Body of pancreas (tissue), 4 donors: ENCODE data around the gene SLC41A1. TPM values are rescaled to one million over a fixed set of nuclear protein-coding genes. Genes with fewer than 3 reads are reported as not detected.

Experiments
- ATAC-seq: fragments of 150-250 bp; one replicate; pipeline ENCODE4 v1.9.1; 2016
- DNase-seq, 4 donors: peaks; one replicate each; pipeline ENCODE4 v3.0.0-alpha.2; 2019
- H3K27ac ChIP-seq, 4 donors: fragments of 200-600 bp; sonication (generic); 1 replicate in 3 of 4; 2 replicates in 1 of 4; pipeline versions ENCODE4 v1.5.1 to v1.6.1; 2016 to 2019; ENCODE audit warnings: mild to moderate bottlenecking in 1 of 4, mixed read lengths in 1 of 4, moderate library complexity in 1 of 4
- H3K27me3 ChIP-seq, 2 donors: fragments of 200-600 bp; sonication (generic); one replicate each; pipeline ENCODE4 v1.6.0; 2016; ENCODE audit warnings: mild to moderate bottlenecking in 1 of 2
- H3K36me3 ChIP-seq, 2 donors: fragments of 200-600 bp; sonication (generic); replicated peaks in 1 of 2; 2 replicates each; pipeline ENCODE4 v1.5.1; 2016; ENCODE audit warnings: low read depth in 2 of 2; ENCODE audit not compliant: insufficient read depth in 1 of 2
- H3K4me1 ChIP-seq: fragments of 200-600 bp; sonication (generic); one replicate; pipeline ENCODE4 v1.6.0; 2016
- H3K4me3 ChIP-seq, 2 donors: fragments of 200-600 bp; sonication (generic); 1 replicate in 1 of 2; 2 replicates in 1 of 2; pipeline ENCODE4 v1.5.1; 2016 to 2019
- H3K9me3 ChIP-seq, 3 donors: fragments of 200-600 bp; sonication (generic); 1 replicate in 2 of 3; 2 replicates in 1 of 3; pipeline ENCODE4 v1.5.1; 2016
- POLR2A ChIP-seq, 3 donors: fragments of 450-650 bp; IDR thresholded peaks; one replicate each; pipeline ENCODE4 v1.6.1; 2016; ENCODE audit warnings: antibody characterized with exemption in 3 of 3, mild to moderate bottlenecking in 2 of 3
- WGBS, 2 donors: methylation state at CpG; one replicate each; pipeline ENCODE4 v1.1.5; 2017; 5-methylcytosine and 5-hydroxymethylcytosine counted together
- intact Hi-C: fragments of 100-400 bp; cut with DNase I; formaldehyde crosslinking; loops from one replicate; pipeline ENCODE4 v1.15.1; 2023
- total RNA-seq, 2 donors: library from RNA; depleted of rRNA; stranded (reverse); fragments of >200 nt; gene quantifications; one replicate each; pipeline ENCODE4 v1.1.0, GENCODE V29; 2016
- TF ChIP-seq, protein P1 (sequence below), 7 experiments: fragments of 450-650 bp in 4 of 7; fragments of 200-600 bp in 3 of 7; sonication (generic) in 3 of 7; IDR thresholded peaks; one replicate each; pipeline ENCODE4 v1.5.1; 2016 to 2019; ENCODE audit warnings: antibody characterized with exemption in 7 of 7

The SLC41A1 gene
- total RNA-seq, 2 donors from 2014 or later: 36.9 to 41.8 TPM

DNA sequence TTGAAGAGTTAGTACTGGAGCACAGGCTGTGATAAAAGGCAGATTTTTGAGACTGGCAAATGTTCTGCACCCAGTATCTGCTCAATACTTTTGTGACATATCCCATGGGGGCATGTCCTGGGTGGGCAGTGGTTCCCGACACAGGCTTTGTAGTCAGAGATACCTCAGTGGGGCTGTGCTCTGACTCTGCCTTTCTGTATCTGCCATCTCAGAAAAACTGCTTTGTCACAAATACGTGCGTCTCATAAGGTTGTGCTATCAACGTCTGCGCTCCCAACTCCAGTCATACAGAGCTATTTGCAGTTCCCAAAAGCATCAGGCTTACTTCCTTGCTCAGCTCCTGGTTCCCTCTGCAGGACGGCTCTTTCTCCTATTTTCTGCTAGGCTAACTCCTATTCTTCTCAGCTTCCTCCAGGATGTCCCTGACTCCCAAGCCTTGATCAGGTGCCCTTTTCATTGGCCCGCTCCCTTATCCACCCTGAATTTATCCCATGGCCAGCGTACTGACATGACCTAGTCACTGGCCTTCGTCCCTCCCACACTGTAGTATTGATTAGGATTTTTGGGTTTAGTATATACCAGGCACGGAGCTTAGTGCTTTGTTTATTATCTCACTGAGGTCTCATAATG is 25.6 kb downstream of the SLC41A1 start:
- intact Hi-C loops: no loop called here
- Histone ChIP-seq H3K9me3 (no peaks in the 10 kb centered on the region), H3K36me3 (peaks cover 5 to 7% of the 10 kb centered on the region in 2 donors), H3K4me3 (no peak overlapping the region), H3K27me3 (no peaks in the 10 kb centered on the region), H3K27ac (no peak overlapping the region), H3K4me1 (no peaks in the 10 kb centered on the region)
- no peak for ATAC-seq
- TF ChIP-seq, protein P1, sequence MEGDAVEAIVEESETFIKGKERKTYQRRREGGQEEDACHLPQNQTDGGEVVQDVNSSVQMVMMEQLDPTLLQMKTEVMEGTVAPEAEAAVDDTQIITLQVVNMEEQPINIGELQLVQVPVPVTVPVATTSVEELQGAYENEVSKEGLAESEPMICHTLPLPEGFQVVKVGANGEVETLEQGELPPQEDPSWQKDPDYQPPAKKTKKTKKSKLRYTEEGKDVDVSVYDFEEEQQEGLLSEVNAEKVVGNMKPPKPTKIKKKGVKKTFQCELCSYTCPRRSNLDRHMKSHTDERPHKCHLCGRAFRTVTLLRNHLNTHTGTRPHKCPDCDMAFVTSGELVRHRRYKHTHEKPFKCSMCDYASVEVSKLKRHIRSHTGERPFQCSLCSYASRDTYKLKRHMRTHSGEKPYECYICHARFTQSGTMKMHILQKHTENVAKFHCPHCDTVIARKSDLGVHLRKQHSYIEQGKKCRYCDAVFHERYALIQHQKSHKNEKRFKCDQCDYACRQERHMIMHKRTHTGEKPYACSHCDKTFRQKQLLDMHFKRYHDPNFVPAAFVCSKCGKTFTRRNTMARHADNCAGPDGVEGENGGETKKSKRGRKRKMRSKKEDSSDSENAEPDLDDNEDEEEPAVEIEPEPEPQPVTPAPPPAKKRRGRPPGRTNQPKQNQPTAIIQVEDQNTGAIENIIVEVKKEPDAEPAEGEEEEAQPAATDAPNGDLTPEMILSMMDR (IDR thresholded peaks at IDR 0.05): no peak
- TF ChIP-seq POLR2A (IDR thresholded peaks at IDR 0.05): no peak
- WGBS, 2 donors: 61 to 68% methylated on average over 10 of the region's 10 CpGs
- DNase-seq: no peak

- DNase-seq (no peak), ATAC-seq (no peak)
- Histone ChIP-seq H3K9me3 (no peaks in the 10 kb centered on the region), H3K4me1 (no peaks in the 10 kb centered on the region), H3K4me3 (no peak overlapping the region), H3K27me3 (no peaks in the 10 kb centered on the region), H3K36me3 (peaks cover 4 to 5% of the 10 kb centered on the region in 2 donors), H3K27ac (no peak overlapping the region)
- TF ChIP-seq, protein P1 (IDR thresholded peaks at IDR 0.05): no peak
- no peak for TF ChIP-seq POLR2A (IDR thresholded peaks at IDR 0.05)
- 62% methylated on average over 4 of the region's 4 CpGs for WGBS, 2 donors
- intact Hi-C loops: no loop called here
Observed at GRCh38 chr1:205786601-205787000, 26.4 kb downstream of the SLC41A1 start.

DNA sequence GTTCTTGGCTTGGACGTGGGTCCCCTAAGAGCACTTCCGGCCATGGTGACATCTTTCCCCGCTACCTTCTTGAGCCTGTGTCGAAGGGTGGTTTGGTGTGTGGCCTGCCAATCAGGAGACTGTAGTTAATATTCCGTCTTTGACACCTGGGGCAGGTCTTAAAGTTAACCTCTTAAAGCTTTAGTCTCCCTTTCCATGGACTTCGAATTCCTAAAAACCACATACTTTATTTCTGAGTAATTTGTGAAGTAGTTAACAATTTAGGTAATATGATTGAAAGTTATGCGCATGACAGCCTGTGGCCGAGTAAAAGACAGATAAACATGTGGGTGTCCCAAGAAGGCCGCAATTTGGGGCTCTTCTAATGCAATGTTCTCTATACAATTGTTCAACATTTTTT is 27.6 kb downstream of the SLC41A1 start:
- intact Hi-C loops: no loop called here
- 75 to 76% methylated on average over 9 of the region's 9 CpGs for WGBS, 2 donors
- no peaks in the 10 kb centered on the region for H3K27me3 ChIP-seq
- no peak for DNase-seq
- no peak for ATAC-seq
- H3K4me1 ChIP-seq: no peaks in the 10 kb centered on the region
- H3K9me3 ChIP-seq: no peaks in the 10 kb centered on the region
- TF ChIP-seq, protein P1 (IDR thresholded peaks at IDR 0.05): no peak
- no peak for TF ChIP-seq POLR2A (IDR thresholded peaks at IDR 0.05)
- peaks cover 0 to 2% of the 10 kb centered on the region in 2 donors for H3K36me3 ChIP-seq
- H3K4me3 ChIP-seq: no peak overlapping the region
- H3K27ac ChIP-seq: no peak overlapping the region

GRCh38 chr1:205783904-205784303 is 29.1 kb downstream of the SLC41A1 start:
- WGBS, 2 donors: 75 to 89% methylated on average over 4 of the region's 4 CpGs
- no peaks in the 10 kb centered on the region for H3K27me3 ChIP-seq
- intact Hi-C loops: no loop called here
- H3K27ac ChIP-seq: no peak overlapping the region
- H3K4me1 ChIP-seq: no peaks in the 10 kb centered on the region
- ATAC-seq (no peak), DNase-seq (no peak)
- no peaks in the 10 kb centered on the region for H3K9me3 ChIP-seq
- TF ChIP-seq, protein P1 (IDR thresholded peaks at IDR 0.05): no peak
- no peak for TF ChIP-seq POLR2A (IDR thresholded peaks at IDR 0.05)
- H3K4me3 ChIP-seq: no peak overlapping the region
- no peaks in the 10 kb centered on the region for H3K36me3 ChIP-seq

GRCh38 chr1:205783433-205783795 is 29.6 kb downstream of the SLC41A1 start:
- intact Hi-C loops: no loop called here
- DNase-seq (no peak), ATAC-seq (no peak)
- no peak overlapping the region for H3K4me3 ChIP-seq
- no peaks in the 10 kb centered on the region for H3K27me3 ChIP-seq
- no peak overlapping the region for H3K27ac ChIP-seq
- no peak for TF ChIP-seq POLR2A (IDR thresholded peaks at IDR 0.05)
- TF ChIP-seq, protein P1 (IDR thresholded peaks at IDR 0.05): no peak
- H3K36me3 ChIP-seq: no peaks in the 10 kb centered on the region
- no peaks in the 10 kb centered on the region for H3K4me1 ChIP-seq
- no peaks in the 10 kb centered on the region for H3K9me3 ChIP-seq
